C4-2B (cell line): Measurements from ENCODE around the gene C8A.

ENCODE experiments used
- H3K27ac ChIP-seq: fragments of 450-650 bp; 2 replicates; pipeline ENCODE4 v1.5.1; 2017
- ZFX ChIP-seq: fragments of 450-650 bp; IDR thresholded peaks from 2 replicates; pipeline ENCODE4 v1.6.1; 2017
- TF ChIP-seq, protein P1 (sequence below): fragments of 450-650 bp; conservative IDR thresholded peaks from 2 replicates; pipeline ENCODE4 v1.5.1; 2017; ENCODE audit warnings: mild to moderate bottlenecking

C8A gene

DNA sequence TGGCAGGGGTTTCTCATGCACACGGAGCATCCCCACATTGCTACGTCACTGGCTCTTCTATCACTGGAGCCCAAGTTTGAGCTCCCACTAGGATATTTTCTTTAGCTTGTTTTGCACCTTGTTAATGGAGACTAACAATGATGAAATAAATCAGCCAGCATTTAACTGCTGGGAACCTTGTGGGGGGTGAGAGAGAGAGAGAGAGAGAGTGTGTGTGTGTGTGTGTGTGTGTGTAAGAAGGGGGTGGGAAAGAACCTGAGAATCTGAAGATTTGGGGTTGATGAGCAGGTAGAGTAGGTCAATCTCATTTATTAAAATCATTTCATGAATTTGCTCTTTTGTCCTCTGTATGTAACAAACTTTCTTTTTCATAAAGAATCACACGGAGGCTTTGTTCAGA, 110.6 kb downstream of the C8A start:
- TF ChIP-seq, protein P1, sequence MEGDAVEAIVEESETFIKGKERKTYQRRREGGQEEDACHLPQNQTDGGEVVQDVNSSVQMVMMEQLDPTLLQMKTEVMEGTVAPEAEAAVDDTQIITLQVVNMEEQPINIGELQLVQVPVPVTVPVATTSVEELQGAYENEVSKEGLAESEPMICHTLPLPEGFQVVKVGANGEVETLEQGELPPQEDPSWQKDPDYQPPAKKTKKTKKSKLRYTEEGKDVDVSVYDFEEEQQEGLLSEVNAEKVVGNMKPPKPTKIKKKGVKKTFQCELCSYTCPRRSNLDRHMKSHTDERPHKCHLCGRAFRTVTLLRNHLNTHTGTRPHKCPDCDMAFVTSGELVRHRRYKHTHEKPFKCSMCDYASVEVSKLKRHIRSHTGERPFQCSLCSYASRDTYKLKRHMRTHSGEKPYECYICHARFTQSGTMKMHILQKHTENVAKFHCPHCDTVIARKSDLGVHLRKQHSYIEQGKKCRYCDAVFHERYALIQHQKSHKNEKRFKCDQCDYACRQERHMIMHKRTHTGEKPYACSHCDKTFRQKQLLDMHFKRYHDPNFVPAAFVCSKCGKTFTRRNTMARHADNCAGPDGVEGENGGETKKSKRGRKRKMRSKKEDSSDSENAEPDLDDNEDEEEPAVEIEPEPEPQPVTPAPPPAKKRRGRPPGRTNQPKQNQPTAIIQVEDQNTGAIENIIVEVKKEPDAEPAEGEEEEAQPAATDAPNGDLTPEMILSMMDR = no peak
- TF ChIP-seq ZFX = no peak
- no peak overlapping the region for H3K27ac ChIP-seq

DNA sequence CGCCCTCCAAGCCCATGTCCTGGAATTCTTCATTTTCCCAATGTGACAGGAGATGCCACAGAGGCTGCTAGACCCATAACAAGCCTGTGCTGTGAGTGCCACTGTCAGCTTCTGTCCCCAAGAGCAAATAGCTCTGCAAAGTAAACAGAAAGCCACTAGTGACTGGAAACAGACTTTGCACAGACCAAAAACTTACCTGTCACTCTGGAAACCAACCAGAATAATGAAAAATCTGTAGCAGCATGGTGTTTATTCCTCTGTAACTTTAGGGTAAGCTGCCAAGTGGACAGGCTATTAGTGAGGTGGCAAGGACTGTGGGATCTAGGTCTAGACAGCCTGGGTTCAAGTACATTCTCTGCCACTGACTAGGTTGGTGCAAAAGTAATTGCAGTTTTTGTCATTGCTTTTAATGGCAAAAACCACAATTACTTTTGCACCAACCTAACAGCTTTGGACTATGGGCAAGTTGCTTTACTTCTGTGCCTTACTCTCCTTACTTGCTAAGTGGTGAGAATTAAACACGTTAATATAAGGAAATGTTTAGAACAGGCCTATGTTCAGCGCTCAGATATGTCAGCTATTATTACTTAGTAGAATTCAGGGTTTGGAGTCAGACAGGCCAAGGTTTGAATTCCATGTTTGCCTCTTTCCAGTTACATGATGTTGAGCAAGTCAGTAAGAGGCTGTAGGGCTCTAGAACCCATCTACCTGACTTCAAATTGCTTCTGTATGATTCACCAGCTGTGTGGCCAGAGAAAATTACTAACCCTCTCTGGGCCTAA, 111.5 kb downstream of the C8A start, which contains the start of gene C8B:
Gene C8B (minus strand): TSS at position 100 of the 782 bp plus-strand sequence. CDS start 67 bp downstream, at position 33.
- H3K27ac ChIP-seq = no peak within 1 kb of the TSS
- TF ChIP-seq, protein P1 = no peak
- no peak for TF ChIP-seq ZFX

- H3K27ac ChIP-seq = no peak overlapping the region
- TF ChIP-seq ZFX = no peak
- TF ChIP-seq, protein P1 = no peak
Observed at GRCh38 chr1:56966698-56966999, 112.1 kb downstream of the C8A start.

- H3K27ac ChIP-seq = no peak overlapping the region
- TF ChIP-seq, protein P1 = no peak
- TF ChIP-seq ZFX = no peak
Observed at GRCh38 chr1:56967355-56967754, 112.8 kb downstream of the C8A start.
